SJCRH30 (cell line): ENCODE measurements around the gene MRPS15. TPM values are rescaled to one million over a fixed set of nuclear protein-coding genes. Genes with fewer than 3 reads are reported as not detected.

Source experiments
- DNase-seq, 2 experiments: peaks; one replicate each; pipeline ENCODE4 v3.0.0-alpha.2; 2015 to 2020
- H3K27ac ChIP-seq: fragments of 250-450 bp; sonication (Bioruptor Pico); 2 replicates; pipeline ENCODE4 v1.5.1; 2020; ENCODE audit warnings: mild to moderate bottlenecking, moderate library complexity
- H3K27me3 ChIP-seq: fragments of 250-450 bp; sonication (Bioruptor Pico); 2 replicates; pipeline ENCODE4 v1.5.1; 2020; ENCODE audit warnings: mild to moderate bottlenecking, moderate library complexity
- H3K36me3 ChIP-seq: fragments of 250-450 bp; sonication (Bioruptor Pico); 2 replicates; pipeline ENCODE4 v1.5.1; 2020; ENCODE audit warnings: mild to moderate bottlenecking, moderate library complexity
- H3K4me1 ChIP-seq: fragments of 250-450 bp; sonication (Bioruptor Pico); 2 replicates; pipeline ENCODE4 v1.5.1; 2020; ENCODE audit warnings: mild to moderate bottlenecking, moderate library complexity
- H3K4me3 ChIP-seq: fragments of 250-450 bp; sonication (Bioruptor Pico); 2 replicates; pipeline ENCODE4 v1.5.1; 2020; ENCODE audit warnings: mild to moderate bottlenecking, moderate library complexity
- H3K9me3 ChIP-seq: fragments of 250-450 bp; sonication (Bioruptor Pico); replicated peaks from 2 replicates; pipeline ENCODE4 v1.5.1; 2020; ENCODE audit warnings: mild to moderate bottlenecking, moderate library complexity
- total RNA-seq: library from RNA; depleted of rRNA; stranded (reverse); fragments of >200 nt; shearing (Covaris generic); gene quantifications from 2 replicates; pipeline ENCODE4 v1.2.3, GENCODE V29; 2014

MRPS15 gene
- total RNA-seq, 1 experiment from 2014 or later = 140 TPM

DNA sequence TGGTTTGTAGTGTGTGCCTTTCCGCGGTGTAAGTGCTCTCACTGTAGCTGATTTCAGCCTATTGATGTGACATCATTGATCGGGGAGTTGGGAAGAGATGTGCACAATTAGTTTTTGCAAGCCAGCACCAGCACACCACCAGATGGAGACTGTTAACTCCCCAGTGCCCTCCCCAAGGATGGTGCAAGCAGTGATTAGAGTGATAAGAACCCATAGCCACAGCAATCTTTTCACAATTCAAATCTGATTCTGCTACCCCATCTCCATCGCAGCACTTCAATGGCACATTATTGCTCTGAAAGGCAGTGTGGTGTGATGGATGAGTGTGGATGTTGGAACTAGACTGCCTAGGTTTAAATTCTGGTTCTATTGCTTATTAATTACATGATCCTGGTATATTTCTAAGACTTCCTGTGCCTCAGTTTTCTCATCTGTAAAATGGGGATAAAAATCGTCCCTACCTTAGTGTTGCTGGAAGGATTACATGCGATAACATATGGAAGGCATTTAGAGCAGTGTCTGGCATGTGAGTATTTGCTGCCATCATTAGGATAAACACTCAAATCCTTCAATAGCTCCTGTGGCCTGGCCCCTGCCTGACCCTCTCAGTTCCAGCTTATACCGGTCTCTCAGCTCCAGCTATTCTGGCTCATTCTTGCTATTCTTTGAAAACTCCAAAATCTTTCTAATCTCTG lies 11.9 kb upstream of the MRPS15 start:
- H3K4me3 ChIP-seq = no peak overlapping the region
- no peak overlapping the region for H3K27ac ChIP-seq
- H3K4me1 ChIP-seq = no peaks in the 10 kb centered on the region
- peaks cover 19% of the 10 kb centered on the region for H3K27me3 ChIP-seq
- H3K36me3 ChIP-seq = no peaks in the 10 kb centered on the region
- no peak for DNase-seq
- H3K9me3 ChIP-seq = no peaks in the 10 kb centered on the region

- H3K27ac ChIP-seq = no peak overlapping the region
- peaks cover 19% of the 10 kb centered on the region for H3K27me3 ChIP-seq
- no peak overlapping the region for H3K4me3 ChIP-seq
- DNase-seq = no peak
- no peaks in the 10 kb centered on the region for H3K9me3 ChIP-seq
- H3K36me3 ChIP-seq = no peaks in the 10 kb centered on the region
- H3K4me1 ChIP-seq = no peaks in the 10 kb centered on the region
Measured at GRCh38 chr1:36475341-36475740, 11.2 kb upstream of the MRPS15 start.

- Histone ChIP-seq H3K27me3 (peaks cover 19% of the 10 kb centered on the region), H3K9me3 (no peaks in the 10 kb centered on the region), H3K4me3 (no peak overlapping the region), H3K27ac (no peak overlapping the region), H3K36me3 (no peaks in the 10 kb centered on the region), H3K4me1 (no peaks in the 10 kb centered on the region)
- no peak for DNase-seq
Measured at GRCh38 chr1:36472656-36473055, 8.5 kb upstream of the MRPS15 start.

DNA sequence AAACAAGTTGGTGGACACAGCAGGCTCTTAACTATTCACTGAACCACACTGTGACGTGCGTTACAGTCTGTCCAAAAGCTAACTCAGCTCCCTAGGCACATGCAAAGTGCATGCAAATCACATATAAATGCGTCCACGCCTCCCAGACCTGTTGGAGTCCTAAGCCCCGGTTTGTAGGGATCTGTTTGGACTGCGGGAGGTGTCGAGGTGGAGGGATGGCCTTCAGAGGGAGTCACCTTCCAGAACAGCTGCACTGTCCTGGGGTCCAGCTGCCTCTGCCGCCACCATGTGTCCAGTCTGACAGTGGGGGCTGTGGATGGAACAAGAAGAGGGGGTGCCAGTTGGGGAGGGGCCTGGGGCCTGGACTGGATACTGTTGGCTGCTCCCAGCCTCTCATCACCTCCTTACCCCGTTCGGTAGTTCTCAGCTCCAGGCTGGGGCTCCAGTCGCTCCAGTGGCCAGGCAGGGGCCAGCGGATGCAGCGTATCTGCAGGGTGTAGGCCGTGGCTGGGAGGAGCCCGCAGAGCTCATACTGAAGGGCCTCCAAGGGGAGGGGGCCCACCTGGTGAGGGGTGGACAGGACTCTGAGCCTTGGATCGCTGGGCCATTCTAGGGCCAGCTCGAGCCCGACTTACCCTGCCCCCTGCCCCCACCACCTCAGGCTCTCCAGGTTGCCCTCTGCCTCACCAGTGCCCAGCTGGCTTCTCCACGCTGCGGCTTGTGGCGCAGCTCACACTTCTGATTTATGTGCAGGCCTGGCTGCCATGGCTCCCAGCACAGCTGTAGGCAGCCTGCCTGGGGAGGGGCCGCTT lies 7.9 kb upstream of the MRPS15 start:
- peaks cover 19% of the 10 kb centered on the region for H3K27me3 ChIP-seq
- peak in 1 of 2 experiments; percentile 10 for DNase-seq
- H3K9me3 ChIP-seq = no peaks in the 10 kb centered on the region

DNA sequence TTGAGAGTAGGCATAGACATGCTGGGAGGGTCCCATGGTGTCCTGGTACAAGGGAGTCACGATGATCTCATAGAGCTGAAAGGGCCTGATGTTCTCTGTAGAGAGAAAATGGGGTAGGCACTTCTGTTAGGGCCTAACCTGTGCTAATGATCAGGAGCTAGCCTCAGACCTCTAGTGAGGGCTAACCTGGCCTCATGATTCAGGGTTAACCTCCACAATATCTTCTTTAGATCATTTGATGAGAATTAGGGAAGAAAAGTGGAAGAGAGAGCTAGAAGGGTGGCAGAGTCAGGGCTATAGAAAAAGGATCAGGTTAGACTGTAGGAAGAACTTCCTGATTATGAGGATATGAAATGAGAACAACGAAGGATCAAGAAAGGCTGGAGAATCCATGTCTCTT lies 5.0 kb upstream of the MRPS15 start:
- no peaks in the 10 kb centered on the region for H3K9me3 ChIP-seq
- no peak for DNase-seq
- no peak overlapping the region for H3K4me3 ChIP-seq

More for the DNA sequence above, 7.9 kb upstream of the MRPS15 start:
- Histone ChIP-seq H3K36me3 (no peaks in the 10 kb centered on the region), H3K4me1 (no peaks in the 10 kb centered on the region), H3K4me3 (no peak overlapping the region), H3K27ac (no peak overlapping the region)

DNA sequence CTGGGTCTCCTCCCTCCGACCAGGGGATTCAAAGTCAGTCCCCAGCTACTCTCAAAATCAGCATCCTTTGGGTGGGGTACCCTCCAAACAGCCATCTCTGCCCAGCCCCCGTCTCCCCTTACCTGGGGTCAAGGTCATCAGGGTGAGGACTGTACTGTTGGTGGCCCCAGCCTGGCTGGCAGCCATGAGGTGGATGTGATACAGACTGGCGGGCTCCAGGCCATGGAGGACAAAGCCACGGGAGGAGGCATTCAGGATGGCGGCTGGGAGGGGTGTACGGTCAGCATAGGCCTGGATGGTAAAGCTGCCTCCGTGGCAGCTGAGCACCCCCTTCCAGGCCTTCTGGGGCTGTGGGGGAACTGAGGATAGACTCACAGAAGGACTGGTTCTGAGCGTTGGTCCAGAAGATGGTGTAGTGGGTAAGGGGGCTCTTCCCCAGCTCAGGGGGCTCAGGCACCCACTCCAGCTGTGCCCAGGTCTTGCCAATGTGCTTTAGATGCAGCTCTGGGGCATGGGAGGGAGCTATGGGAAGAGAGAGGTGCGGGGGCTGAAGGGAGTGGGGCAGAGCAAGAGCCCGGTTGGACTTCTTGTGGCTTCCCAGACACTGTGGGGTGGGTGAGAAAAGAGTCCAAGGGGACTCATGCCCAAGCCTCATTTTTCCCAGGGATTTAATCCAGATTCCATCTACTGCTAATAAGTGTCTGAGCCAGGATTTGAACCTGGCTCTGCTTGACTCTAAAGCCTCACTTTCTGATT lies 3.7 kb upstream of the MRPS15 start:
- Histone ChIP-seq H3K4me3 (no peak overlapping the region), H3K27ac (no peak overlapping the region), H3K4me1 (peaks cover 3% of the 10 kb centered on the region; the same call in 1 of the 2 replicates)

More for the DNA sequence above, 5.0 kb upstream of the MRPS15 start:
- H3K36me3 ChIP-seq = no peaks in the 10 kb centered on the region
- peaks cover 13% of the 10 kb centered on the region for H3K27me3 ChIP-seq
- no peak overlapping the region for H3K27ac ChIP-seq
- peaks cover 3% of the 10 kb centered on the region; the same call in 1 of the 2 replicates for H3K4me1 ChIP-seq

DNA sequence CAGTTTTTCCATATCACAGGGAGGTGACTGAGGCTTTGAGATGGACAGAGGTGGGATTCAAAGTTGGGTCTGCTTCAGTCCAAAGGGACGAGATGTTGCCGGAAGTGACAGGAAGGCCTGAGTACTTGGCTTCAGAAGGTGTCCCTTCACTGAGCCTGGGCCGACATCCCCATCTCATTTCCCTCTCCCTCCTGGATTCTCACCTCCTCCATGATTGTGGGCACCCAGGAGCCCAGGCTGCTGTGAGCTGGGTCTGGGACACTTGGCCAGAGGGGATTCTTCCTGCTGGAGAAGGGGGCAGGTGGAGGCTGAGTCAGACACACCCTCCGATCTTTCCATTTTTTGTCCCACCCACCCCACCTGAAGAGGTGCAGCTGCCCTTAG lies 2.8 kb upstream of the MRPS15 start:
- Histone ChIP-seq H3K4me1 (peaks cover 3% of the 10 kb centered on the region; the same call in 1 of the 2 replicates), H3K4me3 (no peak overlapping the region), H3K36me3 (no peaks in the 10 kb centered on the region; the same call in 1 of the 2 replicates), H3K9me3 (no peaks in the 10 kb centered on the region), H3K27me3 (peaks cover 4% of the 10 kb centered on the region; the same call in 1 of the 2 replicates), H3K27ac (no peak overlapping the region)
- no peak for DNase-seq

More for the DNA sequence above, 3.7 kb upstream of the MRPS15 start:
- H3K9me3 ChIP-seq = no peaks in the 10 kb centered on the region
- H3K27me3 ChIP-seq = peaks cover 5% of the 10 kb centered on the region; the same call in 1 of the 2 replicates
- no peak for DNase-seq
- no peaks in the 10 kb centered on the region for H3K36me3 ChIP-seq

DNA sequence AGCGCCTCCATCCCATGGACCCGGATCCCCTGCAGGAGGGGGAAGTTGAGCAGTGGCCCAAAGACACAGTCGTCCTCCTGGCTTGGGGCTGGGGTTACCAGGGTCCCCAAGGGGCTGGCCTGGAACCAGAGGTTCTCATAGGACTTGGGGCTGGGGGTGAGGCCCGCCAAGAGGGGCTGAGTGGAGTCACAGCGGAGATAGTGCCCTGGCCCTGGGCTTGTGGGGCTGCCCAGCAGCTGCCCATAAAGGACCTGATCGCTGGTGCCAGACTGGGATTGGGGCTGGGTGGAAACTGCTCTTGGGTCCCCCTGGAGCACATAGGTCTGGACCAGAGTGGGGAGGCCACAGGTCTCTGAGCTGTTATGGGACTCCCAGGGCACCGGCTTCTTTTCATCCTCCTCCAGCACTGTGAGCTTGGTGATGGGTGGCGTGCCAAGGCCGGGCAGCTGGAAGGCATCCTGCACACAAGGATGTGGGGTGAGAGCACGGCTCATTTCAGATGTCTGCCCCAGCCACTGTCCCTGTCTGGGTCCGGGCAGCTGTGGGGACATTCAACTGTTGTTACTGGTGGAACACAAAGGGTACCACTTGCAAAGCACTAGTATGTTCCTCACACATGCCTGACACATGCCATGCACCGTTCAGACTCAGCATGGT lies 2.3 kb upstream of the MRPS15 start:
- H3K4me1 ChIP-seq = peaks cover 3% of the 10 kb centered on the region; the same call in 1 of the 2 replicates
- H3K9me3 ChIP-seq = no peaks in the 10 kb centered on the region
- H3K27ac ChIP-seq = no peak overlapping the region
- H3K27me3 ChIP-seq = peaks cover 3% of the 10 kb centered on the region; the same call in 1 of the 2 replicates
- no peak for DNase-seq
- no peaks in the 10 kb centered on the region; the same call in 1 of the 2 replicates for H3K36me3 ChIP-seq
- H3K4me3 ChIP-seq = no peak overlapping the region

- DNase-seq = no peak
- H3K27ac ChIP-seq = no peak overlapping the region
- peaks cover 5% of the 10 kb centered on the region; the same call in 1 of the 2 replicates for H3K36me3 ChIP-seq
- H3K4me3 ChIP-seq = no peak overlapping the region
- peaks cover 3% of the 10 kb centered on the region; the same call in 1 of the 2 replicates for H3K4me1 ChIP-seq
- H3K27me3 ChIP-seq = no peaks in the 10 kb centered on the region; the same call in 1 of the 2 replicates
- no peaks in the 10 kb centered on the region for H3K9me3 ChIP-seq
Measured at GRCh38 chr1:36465731-36466369, 1.7 kb upstream of the MRPS15 start.

DNA sequence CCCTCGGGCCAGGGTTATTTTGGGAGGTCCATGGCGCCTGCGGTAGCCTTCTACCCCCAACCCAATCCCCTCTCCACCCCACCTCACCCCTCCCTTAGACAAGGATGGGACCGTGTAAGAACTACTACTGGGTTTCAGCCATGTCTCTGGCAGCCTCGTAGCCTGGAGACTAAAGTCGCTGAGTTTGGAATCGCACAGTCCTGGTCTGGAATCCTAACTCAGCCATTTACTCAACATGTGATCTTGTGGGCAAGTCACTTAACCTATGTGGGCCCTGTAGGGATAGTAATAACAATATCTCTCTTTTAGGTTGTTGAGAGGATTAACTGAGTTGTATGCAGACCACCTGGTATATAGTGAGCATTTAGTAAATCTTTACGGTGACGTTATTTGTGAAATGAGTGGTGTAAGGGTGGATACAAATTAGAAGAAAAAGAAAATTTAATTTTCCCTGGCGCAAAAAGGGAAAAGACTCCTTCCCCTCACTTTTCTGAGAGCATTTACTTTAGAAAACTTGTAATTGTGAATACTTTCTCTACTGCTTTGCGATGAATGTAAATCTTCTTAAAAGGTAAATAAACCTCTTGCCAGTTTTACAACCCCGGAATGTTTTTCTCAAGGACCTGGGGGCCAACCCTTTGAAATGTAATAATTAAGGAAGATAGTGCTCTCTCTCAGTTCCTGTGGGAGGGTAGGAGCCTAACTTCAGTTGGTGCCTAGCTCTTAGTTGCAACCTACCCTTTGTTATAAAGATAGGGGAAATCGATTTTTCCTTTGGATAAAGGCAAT lies 615 bp upstream of the MRPS15 start:
- Histone ChIP-seq H3K4me3 (peak overlapping the region; percentile 87), H3K36me3 (peaks cover 12% of the 10 kb centered on the region; the same call in 1 of the 2 replicates), H3K4me1 (peaks cover 3% of the 10 kb centered on the region; the same call in 1 of the 2 replicates), H3K27ac (peak overlapping the region; percentile 78), H3K27me3 (no peaks in the 10 kb centered on the region), H3K9me3 (no peaks in the 10 kb centered on the region)
- DNase-seq = no peak

DNA sequence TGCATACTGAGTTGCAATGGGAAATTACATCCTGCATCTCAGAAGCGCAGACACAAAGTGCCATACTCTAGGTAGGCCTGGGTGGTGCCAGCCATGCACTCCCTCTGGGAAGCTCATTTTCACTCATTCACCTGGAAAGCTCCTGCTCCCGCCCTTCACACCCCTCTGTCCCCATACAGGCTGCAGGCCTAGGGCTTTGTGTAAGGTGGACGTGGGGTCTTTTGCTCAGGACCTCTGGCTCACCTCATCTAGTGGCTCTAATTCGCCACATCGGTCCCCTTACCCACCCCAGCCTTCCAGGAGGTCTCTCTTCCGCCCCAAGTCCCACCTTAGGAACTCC lies 751 bp downstream of the MRPS15 start:
- peak overlapping the region; percentile 87 for H3K4me3 ChIP-seq
- H3K27me3 ChIP-seq = no peaks in the 10 kb centered on the region
- DNase-seq = no peak
- peaks cover 12% of the 10 kb centered on the region; the same call in 1 of the 2 replicates for H3K36me3 ChIP-seq
- peaks cover 3% of the 10 kb centered on the region; the same call in 1 of the 2 replicates for H3K4me1 ChIP-seq
- peak overlapping the region; percentile 78 for H3K27ac ChIP-seq
- no peaks in the 10 kb centered on the region for H3K9me3 ChIP-seq

DNA sequence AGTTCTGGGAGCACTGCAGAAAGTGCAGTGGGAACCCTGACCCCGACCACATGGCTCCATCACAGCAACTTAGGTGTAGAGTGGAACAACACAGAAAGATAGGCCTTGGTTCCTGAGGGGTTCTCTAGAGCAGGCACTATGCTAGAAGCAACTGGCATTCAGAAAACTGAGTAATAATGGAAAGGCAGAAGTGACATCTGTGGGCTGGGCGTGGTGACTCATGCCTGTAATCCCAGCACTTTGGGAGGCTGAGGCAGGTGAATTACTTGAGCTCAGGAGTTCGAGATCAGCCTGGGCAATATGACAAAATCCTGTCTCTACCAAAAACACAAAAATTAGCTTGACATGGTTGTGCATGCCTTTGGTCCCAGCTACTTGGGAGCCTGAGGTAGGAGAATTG lies 5.3 kb downstream of the MRPS15 start:
- no peaks in the 10 kb centered on the region for H3K27me3 ChIP-seq
- H3K4me3 ChIP-seq = no peak overlapping the region
- no peaks in the 10 kb centered on the region for H3K4me1 ChIP-seq
- no peak overlapping the region for H3K27ac ChIP-seq
- no peaks in the 10 kb centered on the region for H3K9me3 ChIP-seq
- H3K36me3 ChIP-seq = peaks cover 44% of the 10 kb centered on the region
- DNase-seq = no peak

DNA sequence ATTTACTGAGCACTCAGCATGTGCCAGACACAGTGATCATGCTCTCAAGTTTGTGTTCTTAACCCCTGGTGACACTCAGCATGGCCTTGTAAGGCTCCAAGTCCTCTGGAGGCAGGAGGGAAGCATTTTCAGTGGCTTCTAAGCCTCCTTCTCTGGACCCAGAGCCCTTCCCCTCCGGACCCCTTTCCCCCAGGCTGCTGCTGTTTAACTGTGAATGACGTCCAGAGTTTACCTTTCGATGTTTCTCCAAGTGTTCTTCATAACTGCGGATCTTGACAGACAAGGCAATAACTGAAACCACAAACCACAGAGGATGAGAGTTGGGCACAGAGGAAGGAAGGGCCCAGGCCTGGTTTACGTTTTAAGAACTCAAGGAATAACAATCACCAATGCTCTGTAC lies 6.5 kb downstream of the MRPS15 start:
- H3K36me3 ChIP-seq = peaks cover 44% of the 10 kb centered on the region
- H3K27me3 ChIP-seq = no peaks in the 10 kb centered on the region
- no peak for DNase-seq
- no peak overlapping the region for H3K4me3 ChIP-seq
- no peaks in the 10 kb centered on the region for H3K9me3 ChIP-seq
- H3K4me1 ChIP-seq = no peaks in the 10 kb centered on the region
- H3K27ac ChIP-seq = no peak overlapping the region
